GM21515 (cell line): ENCODE data around the gene HOXA3.

Experiments
- ATAC-seq: cut with Tn5 transposase; IDR thresholded peaks from one replicate; pipeline ENCODE4 v1.9.1; 2021; ENCODE audit not compliant: unreplicated experiment

The HOXA3 gene

DNA sequence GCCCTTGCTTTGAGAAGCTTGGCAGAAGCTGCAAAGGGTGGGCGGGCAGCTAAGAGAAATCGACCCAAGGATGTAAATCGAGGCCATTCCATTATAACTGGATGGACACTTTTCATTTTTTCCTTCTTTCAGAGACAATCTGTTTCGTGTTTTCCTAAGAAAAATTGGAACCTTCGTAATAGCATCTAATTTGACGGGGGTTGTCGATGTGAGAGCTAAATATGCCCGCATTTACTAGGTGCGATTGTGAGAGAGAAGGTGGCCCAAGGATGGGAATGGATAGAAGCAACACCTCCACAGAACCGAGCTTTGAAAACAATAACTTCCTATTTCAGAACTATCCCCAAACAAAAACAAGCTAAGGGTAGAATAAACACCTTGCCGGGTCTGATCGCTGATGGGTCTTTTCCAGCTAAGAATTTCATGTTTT lies 21.0 kb downstream of the HOXA3 start:
- ATAC-seq: no peak

DNA sequence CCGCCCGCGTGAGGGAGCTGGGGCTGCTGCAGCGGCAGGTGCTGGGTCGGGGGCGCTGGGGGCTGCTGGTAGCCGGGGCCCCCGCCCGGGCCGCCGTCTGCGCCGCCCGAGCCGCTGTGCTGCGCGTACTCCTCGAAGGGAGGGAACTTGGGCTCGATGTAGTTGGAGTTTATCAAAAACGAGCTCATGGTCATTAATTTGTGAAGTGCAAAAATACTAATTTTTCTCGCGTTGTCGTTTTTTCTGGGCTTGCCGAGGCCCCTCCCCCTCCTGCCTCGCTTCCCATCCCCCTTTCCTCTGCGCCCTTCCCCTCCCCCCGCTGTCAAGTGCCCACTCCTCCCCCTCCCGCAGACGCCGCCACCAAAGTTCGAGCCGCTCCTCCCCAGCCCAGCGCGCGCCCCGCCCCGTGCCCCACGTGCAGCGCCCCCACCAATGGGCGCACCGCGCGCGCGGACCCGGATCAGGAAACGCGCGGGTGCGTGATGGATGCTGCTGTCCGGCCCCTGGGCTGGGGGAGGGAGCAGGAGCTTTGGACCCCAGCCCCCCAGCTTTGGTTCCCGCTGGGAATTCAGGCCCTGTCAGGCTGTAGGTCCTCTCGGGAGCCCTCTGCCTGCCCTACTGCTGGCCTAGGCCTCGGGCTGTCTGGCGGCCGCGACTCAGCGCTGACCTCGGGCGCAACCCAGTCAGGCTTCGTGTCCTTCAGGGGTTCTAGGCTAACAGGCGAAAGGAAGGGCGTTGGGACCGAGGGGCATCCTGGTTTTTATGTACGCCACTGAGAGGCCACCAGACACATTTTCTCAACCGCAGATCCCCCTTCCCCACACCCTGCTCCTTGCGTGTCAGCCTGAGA lies 21.6 kb downstream of the HOXA3 start, which contains the start of gene HOXA4:
Gene HOXA4, minus strand, starts transcription at position 218 of the 850 bp plus-strand sequence. Its CDS starts 24 bp downstream, at position 194.
- peak; percentile 61 for ATAC-seq

DNA sequence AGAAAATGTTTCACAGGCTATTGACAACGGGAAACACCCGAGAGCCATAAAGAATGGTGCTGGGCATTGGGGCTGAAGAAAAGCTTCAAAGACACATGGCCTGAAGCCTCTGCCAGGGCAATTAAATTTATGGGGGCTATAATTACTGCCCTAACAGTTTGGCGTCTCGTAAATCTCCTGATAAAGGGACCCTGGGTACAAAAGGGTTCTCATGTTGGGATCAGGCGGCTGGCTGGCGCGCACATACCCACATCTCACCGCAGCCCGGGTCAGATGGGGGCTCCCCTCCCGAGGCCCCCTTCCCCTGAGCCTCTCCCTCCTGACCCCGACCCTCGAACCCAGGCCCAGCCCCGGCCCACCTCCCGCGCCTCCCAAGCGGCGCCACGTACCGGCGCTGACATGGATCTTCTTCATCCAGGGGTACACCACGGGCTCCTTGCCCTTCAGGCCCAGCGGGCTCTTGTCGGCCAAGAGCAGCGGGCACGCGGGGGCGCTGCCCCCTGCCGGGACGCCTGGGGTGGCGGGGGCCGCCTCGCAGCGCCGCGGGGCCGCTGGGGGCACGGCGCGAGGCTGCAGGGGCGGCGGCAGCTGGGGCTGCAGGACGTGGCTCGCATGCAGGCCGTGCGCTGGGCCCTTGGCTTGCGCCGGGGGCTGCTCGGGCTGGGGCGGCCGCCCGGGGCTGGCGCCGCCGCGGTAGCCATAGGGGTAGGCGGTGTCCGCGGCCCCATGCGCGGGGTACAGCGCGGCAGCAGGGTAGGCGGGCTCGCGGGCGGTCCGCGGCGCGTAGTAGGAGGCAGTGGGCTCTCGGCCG lies 22.4 kb downstream of the HOXA3 start:
- no peak for ATAC-seq

DNA sequence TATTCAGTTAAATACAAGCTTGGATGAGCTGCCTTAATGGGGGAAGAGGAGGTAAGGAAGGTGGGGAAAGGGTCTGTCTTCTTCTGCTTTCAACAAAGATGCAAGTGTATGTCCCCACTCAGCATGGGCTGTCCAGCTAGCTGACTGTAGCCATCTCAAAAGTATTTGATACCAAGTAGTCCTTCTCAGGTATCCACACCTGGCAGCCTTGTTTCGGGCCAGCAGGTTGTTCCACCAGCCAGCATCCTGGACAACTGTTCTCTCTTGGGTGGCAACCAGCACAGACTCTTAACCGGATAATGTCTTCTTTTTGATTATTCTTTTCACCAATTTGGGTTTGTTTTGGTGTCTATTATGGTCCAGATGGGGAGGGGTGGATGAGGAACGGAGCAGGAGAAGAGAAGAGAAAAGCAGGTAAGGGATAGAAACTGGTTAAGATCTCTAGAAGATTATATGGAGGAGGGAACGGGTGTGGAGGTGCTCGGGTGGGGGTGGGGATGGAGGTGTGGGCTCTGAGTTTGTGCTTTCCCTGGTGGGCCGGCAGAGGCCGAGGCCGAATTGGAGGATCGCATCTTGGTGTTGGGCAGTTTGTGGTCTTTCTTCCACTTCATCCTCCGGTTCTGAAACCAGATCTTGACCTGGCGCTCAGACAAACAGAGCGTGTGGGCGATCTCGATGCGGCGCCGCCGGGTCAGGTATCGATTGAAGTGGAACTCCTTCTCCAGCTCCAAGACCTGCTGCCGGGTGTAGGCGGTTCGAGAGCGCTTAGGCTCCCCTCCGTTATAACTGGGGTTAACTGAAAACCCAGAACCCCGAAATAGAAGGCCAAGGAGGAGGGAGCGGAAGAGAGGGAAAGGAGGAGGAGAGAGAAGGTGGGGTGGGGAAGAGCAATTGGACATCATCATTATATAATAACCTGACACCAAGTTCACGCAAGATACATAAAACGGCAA lies 23.3 kb downstream of the HOXA3 start:
- no peak for ATAC-seq

DNA sequence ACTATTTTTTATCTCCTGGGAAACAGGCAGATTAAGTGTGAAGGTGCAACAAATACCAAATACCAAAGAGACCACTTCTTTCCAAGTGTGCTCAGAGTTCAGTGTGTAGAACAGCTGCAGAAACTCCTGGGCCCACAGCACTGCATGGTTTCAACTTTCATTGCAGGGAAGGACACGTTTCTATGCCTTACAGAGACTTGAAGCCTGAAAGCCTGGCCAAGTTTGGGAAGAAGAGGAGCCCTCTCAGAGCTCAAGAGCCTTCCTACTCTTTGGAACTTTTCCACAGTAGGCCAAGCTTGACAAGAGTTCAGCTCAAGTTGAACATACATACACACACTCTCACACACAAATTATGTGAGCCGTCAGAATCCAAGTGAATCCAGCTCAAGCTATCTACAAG lies 24.3 kb downstream of the HOXA3 start:
- ATAC-seq: no peak

DNA sequence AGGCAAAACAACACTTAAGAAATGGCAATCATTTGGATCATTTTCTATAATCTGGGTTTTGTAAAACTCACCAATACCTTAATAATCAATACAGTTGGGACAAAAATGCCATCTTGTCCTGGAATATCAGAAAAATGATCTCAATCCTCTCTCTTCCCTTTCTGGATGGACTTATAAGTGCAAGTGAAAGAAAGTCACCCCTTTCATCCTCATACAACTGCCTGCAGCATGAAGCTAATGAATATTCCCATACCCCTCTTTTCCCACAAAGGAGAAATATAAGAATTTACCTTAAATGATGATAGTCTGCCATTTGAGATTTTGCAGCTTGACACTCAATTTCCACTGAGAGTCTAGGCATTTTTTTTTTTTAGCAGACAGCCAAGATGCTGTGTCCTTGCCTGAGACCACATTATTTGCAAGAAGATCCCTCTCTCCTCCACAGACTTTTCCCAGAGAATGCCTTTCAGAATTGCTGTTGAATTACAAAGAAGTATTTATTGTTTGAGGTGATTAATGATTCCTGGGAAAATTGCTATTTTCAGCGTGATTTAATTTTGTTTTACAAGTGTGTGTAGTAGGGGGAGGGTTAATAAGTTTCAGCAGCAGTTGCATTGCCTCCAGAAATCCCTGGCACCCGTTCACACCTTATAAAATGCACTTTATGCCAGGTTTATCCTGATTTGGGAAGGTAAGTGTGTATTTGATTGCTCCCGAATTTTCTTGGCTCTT lies 25.6 kb downstream of the HOXA3 start:
- no peak for ATAC-seq

DNA sequence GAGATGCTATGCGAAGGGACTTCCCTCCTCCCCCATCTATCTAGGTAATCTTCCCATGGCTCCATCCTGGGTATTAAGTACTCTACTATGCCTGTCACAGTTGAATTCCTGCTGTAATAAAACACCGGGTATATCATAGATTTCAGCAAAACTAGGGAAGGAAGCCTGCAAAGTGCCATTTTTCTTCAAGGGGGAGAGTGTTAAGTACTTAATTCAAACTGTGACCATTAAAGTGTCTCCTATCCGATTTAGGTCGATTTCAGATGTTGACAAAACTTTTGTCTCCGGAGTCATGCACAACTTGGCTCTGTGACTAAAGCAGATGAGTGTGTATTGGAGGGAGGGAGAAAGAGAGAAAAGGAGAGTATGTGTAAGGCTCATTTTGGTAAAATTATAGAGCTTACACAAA lies 26.4 kb downstream of the HOXA3 start:
- no peak for ATAC-seq

DNA sequence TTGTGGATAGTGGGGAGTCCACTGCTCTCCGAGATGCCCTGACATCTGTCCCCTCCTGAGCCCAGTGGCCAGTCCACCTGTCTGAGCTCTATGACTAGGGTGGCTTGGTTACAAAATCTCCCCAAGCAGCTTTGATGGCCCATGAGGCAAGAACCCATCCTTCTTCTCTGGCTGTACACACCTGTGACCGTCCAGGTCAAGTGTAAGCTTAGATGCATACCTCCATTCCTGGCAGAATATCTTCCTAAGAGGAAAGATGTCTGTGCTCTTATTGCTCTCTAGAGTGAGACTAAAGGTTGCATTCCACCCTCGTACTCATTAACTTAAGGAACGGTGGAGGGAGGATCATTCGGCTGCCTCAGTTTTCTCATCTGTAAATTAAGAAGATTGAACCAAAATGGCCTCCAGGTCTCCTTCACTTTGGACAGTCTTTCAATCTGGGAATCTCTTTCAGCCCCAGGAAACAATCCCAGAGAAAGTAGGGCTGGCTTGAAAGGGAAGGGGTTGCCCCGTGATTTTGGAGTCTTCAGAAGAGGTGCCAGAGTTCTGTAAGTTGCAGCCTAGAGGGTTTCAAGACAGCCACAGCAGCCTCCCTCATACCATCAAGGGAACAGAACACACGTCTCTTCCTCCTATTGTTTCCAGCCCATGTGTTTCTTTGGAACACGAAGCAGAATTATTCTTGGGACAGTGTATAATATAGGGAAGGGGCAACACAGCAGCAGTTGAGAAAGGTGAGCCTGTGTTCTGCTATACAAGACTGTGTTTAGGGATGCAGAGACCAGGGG lies 27.3 kb downstream of the HOXA3 start:
- no peak for ATAC-seq

DNA sequence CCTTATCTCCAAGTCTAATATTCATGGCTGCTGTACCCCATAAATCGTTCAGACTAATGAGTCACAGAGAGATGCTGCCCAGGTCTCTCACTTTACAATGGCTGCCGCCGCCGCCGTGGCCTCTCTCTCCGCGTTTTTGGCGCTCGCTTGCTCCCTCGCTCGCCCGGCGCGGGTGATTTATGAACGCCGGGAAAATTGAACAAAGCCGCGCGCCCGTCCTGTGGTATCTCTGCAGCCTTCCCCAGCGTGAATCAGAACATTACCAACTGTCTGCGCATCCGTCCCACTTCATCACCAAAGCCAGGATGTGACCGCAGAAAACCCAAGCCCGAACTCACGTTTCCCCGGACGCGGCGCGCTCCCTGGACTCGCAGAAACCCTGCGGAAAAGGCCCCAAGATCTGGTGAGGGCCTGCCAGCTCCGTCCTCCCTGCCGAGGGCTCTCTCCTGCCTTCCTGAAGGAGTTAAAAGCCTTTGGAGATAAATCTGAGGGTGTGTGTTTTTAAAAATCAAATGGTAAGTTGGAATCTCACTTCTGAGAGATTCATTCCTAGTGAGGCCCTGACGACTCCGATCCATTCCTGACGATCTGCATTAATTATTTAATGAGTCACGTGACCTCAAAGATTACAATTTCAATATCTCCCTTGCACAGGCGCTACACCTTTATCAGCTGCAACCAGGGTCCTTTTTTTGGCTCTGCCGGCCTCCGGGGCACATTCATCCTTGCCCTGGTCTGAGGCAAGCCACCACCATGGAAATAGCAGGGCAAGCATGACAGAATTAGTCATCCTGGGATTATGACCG lies 28.1 kb downstream of the HOXA3 start:
- ATAC-seq: no peak

DNA sequence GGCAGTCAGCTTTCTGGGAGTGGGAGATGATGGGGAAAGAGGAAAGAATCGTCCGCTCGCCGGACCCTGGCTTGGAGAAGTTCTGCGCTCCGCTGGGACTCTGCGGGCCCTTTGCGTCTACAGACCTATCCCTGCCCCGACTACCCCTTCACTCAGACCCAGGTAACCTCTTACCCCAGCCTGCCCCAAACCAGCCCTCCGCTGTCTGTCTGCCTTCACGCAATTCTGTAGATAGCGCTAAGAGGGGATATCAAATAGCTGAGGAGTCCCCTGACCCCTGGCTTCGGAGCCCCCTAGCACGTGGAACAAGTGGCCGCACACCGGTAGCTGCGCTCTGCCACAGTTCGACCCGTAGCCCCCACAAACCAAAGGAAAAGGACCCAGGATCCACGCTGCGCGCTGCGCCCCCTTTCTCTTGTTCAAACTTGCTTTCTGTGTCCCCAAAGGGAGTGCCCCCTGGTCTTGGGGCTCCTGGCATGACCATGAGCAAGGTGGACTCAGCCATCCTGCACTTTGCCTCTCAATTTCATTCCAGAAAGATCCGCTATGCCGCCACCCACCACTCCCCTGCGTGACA lies 28.8 kb downstream of the HOXA3 start:
- no peak for ATAC-seq

DNA sequence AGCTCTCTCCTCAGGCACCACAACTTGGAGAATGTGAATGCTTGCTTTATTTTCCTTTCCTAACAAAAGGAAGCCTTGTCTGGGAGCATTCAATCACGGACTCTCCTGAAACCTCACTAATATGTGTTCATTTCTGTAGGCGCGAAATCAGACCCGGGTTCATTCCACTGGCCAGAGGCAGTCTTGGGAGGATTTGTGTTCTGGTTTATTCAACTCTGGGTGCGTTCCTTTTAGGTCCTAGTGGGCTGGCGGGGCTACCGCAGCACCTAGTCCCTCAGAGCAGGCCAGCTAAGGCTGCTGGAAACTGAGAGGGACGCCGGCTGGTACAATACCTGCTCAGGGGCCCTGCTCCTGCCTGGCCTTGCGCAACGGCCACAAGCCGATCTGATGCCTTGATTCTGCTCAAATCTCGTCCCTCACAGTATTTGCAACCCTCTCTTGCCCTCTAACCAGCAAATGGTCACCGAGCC lies 29.3 kb downstream of the HOXA3 start:
- ATAC-seq: no peak

DNA sequence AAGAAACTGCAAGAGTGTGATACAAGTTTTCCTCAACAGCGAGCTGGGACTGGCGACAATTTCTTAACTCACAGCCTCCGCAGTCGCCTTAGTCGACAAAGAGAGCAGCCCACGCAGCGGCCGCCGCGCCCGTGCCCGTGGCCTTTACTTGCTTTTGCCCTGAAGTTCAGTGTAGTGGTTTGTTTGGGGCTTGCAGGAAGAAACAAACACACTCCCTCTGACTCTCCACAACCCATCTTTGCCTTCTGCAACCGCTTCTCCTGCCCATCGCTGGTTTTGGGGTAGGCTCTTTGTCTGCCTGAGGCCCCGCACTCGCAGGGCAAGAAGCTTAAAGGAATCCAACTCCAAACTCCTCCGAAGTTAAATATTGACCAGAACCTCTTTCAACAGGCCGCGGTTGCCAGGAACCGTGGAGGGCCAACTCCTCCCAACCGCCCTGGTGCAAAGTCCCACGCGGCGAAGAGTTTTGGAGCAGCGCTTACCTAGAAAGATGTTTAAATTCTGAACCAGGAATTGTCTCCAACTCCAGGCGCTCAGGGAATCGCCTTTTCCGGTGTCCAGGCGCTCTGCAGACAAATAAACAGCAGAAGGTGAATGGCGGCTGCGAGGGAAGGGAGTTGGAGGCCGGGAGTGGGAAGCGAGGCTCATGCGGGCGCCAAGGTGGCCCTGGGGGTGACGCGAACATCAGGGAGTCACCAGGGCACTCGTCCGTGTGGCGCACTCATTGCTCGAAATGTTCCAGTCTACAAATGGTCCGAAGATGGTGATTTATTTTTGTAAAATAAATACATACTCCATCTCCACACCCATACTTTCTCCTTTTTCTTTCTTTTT lies 30.1 kb downstream of the HOXA3 start:
- ATAC-seq: no peak

DNA sequence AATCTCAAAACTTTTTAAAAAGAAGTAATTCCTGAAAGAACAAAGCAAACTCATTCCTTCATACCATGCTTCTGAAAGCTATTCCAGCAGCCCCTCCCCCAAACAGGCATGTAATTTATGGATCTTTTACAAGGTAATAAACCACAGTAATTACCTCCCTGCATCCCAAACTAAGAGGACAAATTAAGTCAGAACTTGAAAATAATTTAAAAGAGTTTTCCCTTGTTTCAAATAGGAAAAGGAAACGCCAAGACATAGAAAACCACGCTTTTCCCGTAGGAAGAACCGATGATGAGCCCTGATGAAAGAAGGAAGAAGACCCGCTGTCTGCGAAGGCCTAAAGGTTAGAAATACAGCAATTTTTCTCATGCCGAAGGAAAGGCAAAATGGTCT lies 30.7 kb downstream of the HOXA3 start:
- no peak for ATAC-seq

DNA sequence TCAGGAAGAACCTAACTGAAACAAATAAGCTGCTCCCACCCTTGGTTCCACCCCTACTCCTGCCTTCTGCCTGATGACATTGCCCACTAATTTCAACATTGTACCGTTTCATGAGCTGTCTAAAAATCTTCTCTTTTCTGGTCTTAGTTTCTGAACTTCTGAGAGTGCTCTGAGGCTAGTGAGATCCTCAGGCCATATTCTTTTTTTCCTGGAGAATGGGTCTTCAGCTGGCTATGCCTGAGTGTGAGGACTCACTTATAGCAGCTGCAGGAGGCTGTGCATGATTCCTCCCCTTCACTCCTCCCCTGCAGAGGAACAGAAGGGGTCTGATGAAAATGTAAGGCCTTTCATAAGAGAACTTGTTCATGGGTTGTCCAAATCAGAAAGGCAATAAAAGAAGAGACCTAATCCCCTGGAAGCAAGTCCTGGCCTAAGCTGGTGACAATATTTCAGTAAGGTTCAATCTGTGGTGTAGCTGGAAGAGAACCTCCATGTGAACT lies 32.9 kb downstream of the HOXA3 start:
- no peak for ATAC-seq

DNA sequence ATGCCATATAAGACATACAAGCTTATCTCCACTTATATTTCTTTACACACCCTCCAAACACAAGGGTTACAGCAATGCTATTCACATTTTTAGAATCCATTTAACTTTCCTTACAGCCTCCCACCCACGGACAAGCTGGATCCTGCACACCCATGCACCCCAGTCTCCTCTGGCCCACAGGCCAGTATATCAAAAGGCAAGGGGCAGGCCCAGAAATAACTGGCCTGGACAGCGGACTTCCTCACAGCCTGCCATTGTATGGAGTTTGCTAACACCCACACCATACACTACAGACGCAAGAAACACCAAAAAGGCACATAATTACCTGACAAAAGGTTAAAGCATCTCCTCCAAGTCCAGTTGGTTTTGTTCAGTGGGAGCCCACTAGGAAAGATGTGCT lies 33.8 kb downstream of the HOXA3 start:
- ATAC-seq: no peak

DNA sequence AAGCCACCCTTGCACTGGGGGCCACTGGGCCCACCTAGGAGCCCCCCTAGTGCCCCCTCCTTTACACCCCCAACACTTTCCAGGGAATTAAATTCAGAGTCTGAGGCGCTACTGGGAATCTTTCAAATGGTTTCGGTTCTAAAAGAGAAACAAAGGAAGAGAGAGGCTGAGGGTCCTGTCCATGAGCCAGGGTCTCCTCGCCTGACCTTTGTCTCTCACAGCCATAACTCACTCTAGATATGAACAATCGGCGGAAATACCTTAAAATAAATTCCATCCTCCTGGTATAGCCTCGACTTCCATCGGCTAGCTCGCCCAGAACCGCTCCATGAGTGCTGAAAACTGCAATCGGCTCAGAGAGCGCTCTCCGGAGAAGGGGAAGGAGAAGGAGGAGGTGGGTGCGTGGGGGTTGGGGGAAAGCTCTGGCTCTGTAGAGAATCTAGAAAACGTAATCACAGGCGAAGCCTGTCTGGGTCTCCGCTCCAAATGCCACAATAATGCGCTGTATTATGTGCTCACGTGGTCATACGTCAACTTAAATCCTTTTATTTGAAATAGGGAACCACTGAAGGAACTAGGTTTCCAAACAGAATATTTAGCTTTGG lies 34.4 kb downstream of the HOXA3 start:
- no peak for ATAC-seq
